ENCODE results near the gene POU6F1. TPM values are rescaled to one million over a fixed set of nuclear protein-coding genes. Genes with fewer than 3 reads are reported as not detected.

POU6F1 gene
- total RNA-seq, 4 donors from 2014 or later = 6.3 to 13.0 (median 10.5) TPM

DNA sequence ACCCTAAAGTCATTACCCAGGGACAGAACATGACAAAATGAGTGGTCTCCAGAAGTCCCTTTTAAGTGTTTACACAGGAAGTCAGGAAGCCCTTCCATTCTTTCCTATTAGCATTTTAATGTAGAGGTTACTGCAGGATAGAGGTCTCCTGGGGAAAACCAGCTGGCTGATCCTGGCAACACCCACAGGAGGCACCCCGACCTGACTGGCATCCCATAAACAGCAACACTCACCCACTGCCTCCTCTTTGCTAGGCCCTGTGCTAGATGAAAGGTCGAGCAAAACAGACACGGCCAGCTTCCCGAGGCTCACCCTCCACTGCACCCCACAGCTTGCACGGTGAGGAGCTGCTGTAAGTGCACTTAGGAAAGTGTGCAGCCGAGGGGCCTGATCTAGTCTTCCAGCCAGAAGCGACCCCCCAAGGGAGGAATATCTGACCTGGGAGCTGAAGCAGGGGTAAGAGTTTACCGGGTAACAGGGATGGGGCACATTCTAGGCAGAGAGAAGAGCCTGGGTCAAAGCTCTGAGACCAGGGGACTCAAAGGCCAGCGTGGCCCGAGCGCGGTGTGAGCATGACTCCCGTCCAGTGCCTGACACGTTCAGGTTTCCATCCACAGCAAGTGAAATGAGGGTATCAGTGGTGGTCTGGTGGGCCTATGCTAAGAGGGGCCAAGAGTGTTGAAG is 29.8 kb upstream of the POU6F1 start:
- TF ChIP-seq CTCF (IDR thresholded peaks at IDR 0.05; ENCODE audit: low read depth) = no peak

- no peak for TF ChIP-seq CTCF (IDR thresholded peaks at IDR 0.05; ENCODE audit: low read depth)
These were observed 28.5 kb upstream of the POU6F1 start for GRCh38 chr12:51246254-51246853.

DNA sequence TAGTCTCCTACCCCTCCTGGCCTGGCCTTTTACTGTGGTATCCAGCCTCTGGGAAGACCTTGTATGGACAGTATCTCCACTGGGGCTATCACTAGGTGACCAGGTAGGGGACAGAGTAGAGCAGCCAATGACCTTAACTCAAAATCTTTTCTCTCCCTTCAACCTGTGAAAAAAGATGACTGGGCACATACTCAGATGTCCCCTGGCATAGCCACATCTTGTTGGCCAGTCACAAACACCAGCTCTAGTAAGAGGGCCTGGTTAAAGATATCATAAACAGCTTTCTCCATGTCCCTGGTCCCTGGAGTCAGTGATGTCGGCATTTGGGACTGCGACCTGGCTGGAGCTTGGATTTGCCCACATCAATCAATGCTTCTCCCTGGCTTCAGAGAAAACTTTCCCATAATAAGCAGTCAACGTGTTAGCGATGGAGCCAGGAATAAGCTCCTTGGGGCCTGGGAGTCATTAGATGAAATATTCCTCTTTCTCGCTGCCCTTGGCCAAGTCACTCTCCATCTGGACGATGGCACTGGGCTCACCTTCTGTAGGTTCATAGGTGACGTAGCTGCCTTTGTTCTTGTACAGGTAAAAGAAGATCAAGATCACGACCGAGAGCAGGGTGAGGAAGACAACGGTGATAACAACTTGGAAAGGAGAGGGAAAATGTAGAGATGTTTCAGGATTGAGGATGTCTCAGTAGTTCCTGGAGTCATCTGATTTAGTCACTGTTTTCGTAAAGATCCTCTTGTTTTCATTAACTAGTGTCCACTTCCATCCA is 27.8 kb upstream of the POU6F1 start:
- no peak for TF ChIP-seq CTCF (IDR thresholded peaks at IDR 0.05; ENCODE audit: low read depth)

DNA sequence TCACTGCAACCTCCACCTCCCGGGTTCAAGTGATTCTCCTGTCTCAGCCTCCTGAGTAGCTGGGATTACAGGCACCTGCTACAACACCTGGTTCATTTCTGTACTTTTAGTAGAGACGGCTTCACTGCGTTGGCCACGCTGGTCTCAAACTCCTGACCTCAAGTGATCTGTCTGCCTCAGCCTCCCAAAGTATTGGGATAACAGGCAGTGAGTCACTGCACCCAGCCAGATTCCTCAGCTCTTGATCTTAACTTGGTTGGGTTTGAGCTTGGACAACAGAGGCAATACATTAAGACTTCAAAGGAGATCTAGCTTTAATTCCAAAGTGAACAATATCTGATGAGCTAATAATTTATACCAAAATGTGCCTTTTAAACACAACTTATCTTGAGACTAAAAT is 26.4 kb upstream of the POU6F1 start:
- no peak for TF ChIP-seq CTCF (IDR thresholded peaks at IDR 0.05; ENCODE audit: low read depth)

- no peak for TF ChIP-seq CTCF (IDR thresholded peaks at IDR 0.05; ENCODE audit: low read depth)
These were observed 25.0 kb upstream of the POU6F1 start for GRCh38 chr12:51242876-51243275.

DNA sequence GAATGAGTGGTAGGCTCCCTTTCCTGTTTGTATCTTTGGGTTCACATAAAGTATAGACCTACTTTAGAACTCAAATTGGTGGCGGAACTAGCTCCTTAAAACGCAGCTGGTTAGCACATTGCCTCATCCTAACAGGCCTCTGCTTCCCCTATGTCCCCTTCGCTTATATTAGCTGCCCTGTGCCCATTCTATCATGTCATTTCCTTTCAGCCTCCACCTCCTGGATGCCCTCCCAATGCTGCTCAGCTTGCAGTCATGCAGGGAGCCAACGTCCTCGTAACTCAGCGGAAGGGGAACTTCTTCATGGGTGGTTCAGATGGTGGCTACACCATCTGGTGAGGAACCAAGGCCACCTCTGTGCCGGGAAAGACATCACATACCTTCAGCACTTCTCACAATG is 24.3 kb upstream of the POU6F1 start:
- TF ChIP-seq CTCF (IDR thresholded peaks at IDR 0.05; ENCODE audit: low read depth) = no peak

DNA sequence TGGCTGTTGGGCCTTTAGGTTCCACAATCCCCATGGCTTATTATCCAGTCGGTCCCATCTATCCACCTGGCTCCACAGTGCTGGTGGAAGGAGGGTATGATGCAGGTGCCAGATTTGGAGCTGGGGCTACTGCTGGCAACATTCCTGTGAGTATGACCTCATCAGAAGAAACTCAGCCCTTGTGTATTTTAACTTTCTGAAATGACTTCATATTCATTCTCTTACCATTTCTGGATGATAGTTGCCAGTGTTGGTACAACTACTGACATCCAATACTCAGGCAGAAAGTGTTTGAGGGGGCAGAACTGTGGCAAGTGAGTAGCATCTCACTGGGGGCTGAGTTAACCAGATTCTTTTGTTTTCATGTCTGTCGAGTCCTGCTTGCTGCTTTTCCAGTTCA is 23.1 kb upstream of the POU6F1 start:
- TF ChIP-seq CTCF (IDR thresholded peaks at IDR 0.05; ENCODE audit: low read depth) = no peak
